ENCODE measurements around the gene SLC35B2.

GRCh38 chr6:44269178-44269920, 12.0 kb upstream of the SLC35B2 start:
- no peak for TF ChIP-seq ZNF274 (IDR thresholded peaks at IDR 0.05; ENCODE audit: low read depth, low read length)
- no peak for TF ChIP-seq YY1 (IDR thresholded peaks at IDR 0.05; ENCODE audit: insufficient read depth, insufficient read length)
- no peak for TF ChIP-seq SUZ12 (IDR thresholded peaks at IDR 0.05; ENCODE audit: extremely low read depth, insufficient read depth, insufficient read length)
